Central memory CD8-positive, alpha-beta T cell (primary cell): ENCODE data around the gene PDLIM5.
"Not testable (repeated sequence)": the region's sequence is repeated elsewhere in the genome, so short reads cannot be mapped to it uniquely, and the experiment has no call there.

Experiments
- ATAC-seq: fragments of 150-1000 bp; cut with Tn5 transposase; replicated peaks from 2 replicates; pipeline ENCODE4 v1.10.0; 2022; ENCODE audit warnings: mild to moderate bottlenecking, moderate FRiP score, moderate number of reproducible peaks; ENCODE audit not compliant: poor library complexity, severe bottlenecking; ENCODE audit errors: extremely low read depth
- DNase-seq, 2 donors: peaks; one replicate each; pipeline ENCODE4 v3.0.0; 2021; ENCODE audit warnings: low spot score in 2 of 2
- H3K27ac Mint-ChIP-seq: one replicate; pipeline ENCODE4 v1.8.0; 2022; ENCODE audit warnings: low read depth, mild to moderate bottlenecking, moderate library complexity, mixed read lengths
- H3K27me3 Mint-ChIP-seq: one replicate; pipeline ENCODE4 v1.8.0; 2022; ENCODE audit warnings: mixed read lengths
- H3K36me3 Mint-ChIP-seq: one replicate; pipeline ENCODE4 v1.8.0; 2022; ENCODE audit warnings: mild to moderate bottlenecking, moderate library complexity, mixed read lengths; ENCODE audit not compliant: insufficient read depth
- H3K4me1 Mint-ChIP-seq: one replicate; pipeline ENCODE4 v1.8.0; 2022; ENCODE audit warnings: mixed read lengths
- H3K4me3 Mint-ChIP-seq: one replicate; pipeline ENCODE4 v1.8.0; 2022; ENCODE audit warnings: mild to moderate bottlenecking, moderate library complexity, mixed read lengths
- H3K9me3 Mint-ChIP-seq: one replicate; pipeline ENCODE4 v1.8.0; 2022; ENCODE audit warnings: mixed read lengths

The PDLIM5 gene

DNA sequence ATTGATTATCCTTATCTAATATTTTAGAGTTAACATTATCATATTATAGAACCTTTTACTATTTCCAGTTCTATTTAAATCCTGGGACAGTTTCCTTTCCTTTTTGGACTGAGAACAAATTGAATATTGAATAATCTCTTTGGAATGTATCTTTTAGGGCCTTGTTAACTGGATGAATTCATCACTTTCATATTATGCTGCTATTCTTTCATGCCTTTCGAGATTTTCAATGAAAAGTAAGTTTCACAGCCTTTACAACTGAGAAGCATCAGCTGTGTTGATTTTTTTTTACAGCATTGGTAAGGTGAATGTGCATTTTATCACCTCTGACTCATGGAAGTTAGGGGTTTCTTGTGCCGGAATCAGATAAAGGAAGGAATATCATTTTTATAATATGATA is 39.6 kb downstream of the PDLIM5 start:
- no peaks in the 10 kb centered on the region for H3K27me3 Mint-ChIP-seq
- no peaks in the 10 kb centered on the region for H3K9me3 Mint-ChIP-seq
- DNase-seq (no peak), ATAC-seq (no peak)
- H3K4me1 Mint-ChIP-seq = no peaks in the 10 kb centered on the region
- H3K36me3 Mint-ChIP-seq = no peaks in the 10 kb centered on the region
- no peak overlapping the region for H3K27ac Mint-ChIP-seq
- no peak overlapping the region for H3K4me3 Mint-ChIP-seq

DNA sequence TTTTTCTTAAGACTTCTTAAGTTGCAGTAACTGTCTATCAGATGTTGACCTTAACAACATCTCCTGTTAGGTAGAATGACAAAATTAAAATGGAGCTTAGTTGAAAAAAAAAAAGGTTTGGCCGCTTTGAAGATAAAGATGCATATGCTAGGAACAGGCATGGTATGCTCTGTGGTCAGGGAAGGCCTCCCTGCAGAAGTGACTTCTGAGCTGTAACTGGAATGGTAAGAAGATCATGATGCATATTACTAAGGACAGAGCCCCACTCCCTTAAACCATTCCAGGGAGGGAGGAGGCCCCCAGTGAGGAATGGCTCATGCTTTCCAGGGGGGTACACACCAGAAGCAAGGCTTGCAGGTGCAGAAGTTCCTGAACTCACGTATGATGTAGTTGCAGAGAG is 43.7 kb downstream of the PDLIM5 start:
- Mint-ChIP-seq H3K27ac (no peak overlapping the region), H3K36me3 (no peaks in the 10 kb centered on the region), H3K27me3 (no peaks in the 10 kb centered on the region), H3K4me3 (no peak overlapping the region), H3K4me1 (no peaks in the 10 kb centered on the region), H3K9me3 (no peaks in the 10 kb centered on the region)
- DNase-seq = no peak
- ATAC-seq = no peak

GRCh38 chr4:94497690-94498089 is 45.9 kb downstream of the PDLIM5 start:
- no peaks in the 10 kb centered on the region for H3K4me1 Mint-ChIP-seq

DNA sequence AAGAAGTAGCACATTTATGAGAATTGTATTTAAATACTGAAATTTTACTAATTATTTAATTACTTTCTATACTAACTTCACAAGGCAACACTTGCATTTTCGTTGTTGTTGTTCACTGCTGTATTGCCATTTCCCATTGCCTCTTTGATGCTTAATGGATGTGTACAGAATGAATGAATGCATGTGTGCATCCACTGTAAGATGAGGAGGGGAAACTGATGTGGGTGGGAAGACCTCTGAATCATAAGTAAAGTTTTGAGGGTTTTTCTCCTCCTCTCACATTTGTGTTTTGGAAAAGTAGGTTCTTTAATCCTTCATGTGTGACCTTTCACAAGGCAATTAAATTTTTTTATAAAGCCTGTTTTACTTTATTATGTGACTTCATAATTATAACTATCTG is 46.8 kb downstream of the PDLIM5 start:
- Mint-ChIP-seq H3K27ac (no peak overlapping the region), H3K27me3 (no peaks in the 10 kb centered on the region), H3K4me1 (no peaks in the 10 kb centered on the region), H3K9me3 (no peaks in the 10 kb centered on the region), H3K36me3 (no peaks in the 10 kb centered on the region), H3K4me3 (no peak overlapping the region)
- ATAC-seq (no peak), DNase-seq (no peak)

More at GRCh38 chr4:94497690-94498089, 45.9 kb downstream of the PDLIM5 start:
- no peak for DNase-seq
- ATAC-seq = no peak
- H3K9me3 Mint-ChIP-seq = no peaks in the 10 kb centered on the region
- no peak overlapping the region for H3K27ac Mint-ChIP-seq
- no peaks in the 10 kb centered on the region for H3K36me3 Mint-ChIP-seq
- H3K27me3 Mint-ChIP-seq = no peaks in the 10 kb centered on the region
- no peak overlapping the region for H3K4me3 Mint-ChIP-seq

DNA sequence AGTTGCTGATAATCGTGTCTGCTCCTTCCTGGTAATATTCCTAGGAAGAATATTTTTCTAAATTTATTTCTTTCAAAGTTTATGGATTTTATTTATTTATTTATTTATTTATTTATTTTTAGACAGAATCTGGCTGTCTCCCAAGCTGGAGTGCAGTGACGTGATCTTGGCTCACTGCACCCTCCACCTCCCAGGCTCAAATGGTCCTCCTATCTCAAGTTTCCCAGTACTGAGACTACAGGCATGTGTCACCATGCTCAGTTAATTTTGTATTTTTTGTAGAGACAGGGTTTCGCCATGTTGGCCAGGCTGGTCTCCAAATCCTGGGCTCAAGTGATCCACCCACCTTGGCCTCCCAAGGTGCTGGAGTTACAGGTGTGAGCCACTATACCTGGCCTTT is 48.9 kb downstream of the PDLIM5 start:
- DNase-seq = no peak

DNA sequence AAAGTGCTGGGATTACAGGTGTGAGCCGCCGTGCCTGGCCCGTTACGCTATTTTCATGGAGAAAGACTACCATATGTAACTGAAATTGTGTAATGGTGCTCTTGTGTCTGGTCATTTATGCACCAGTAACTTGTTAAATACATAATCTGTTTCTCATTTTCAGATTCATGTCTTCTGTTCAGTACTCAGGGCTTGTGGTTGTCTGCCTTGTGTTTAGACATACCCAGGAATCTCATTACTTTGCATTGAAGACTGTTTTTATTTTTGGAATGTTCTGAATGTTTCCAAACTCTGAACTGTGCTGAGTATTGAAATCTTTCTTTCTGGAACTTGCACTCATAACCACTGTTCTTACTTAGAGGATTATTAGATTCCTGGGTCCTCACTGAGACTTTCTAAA is 52.8 kb downstream of the PDLIM5 start:
- H3K36me3 Mint-ChIP-seq = no peaks in the 10 kb centered on the region
- no peak overlapping the region for H3K4me3 Mint-ChIP-seq

More for the DNA sequence above, 48.9 kb downstream of the PDLIM5 start:
- Mint-ChIP-seq H3K9me3 (no peaks in the 10 kb centered on the region), H3K4me1 (no peaks in the 10 kb centered on the region), H3K4me3 (no peak overlapping the region), H3K27ac (no peak overlapping the region), H3K36me3 (no peaks in the 10 kb centered on the region), H3K27me3 (no peaks in the 10 kb centered on the region)
- no peak for ATAC-seq

GRCh38 chr4:94506822-94507221 is 55.1 kb downstream of the PDLIM5 start:
- no peaks in the 10 kb centered on the region for H3K9me3 Mint-ChIP-seq

More for the DNA sequence above, 52.8 kb downstream of the PDLIM5 start:
- Mint-ChIP-seq H3K9me3 (no peaks in the 10 kb centered on the region), H3K4me1 (no peaks in the 10 kb centered on the region), H3K27ac (no peak overlapping the region), H3K27me3 (no peaks in the 10 kb centered on the region)
- ATAC-seq = no peak
- no peak for DNase-seq

DNA sequence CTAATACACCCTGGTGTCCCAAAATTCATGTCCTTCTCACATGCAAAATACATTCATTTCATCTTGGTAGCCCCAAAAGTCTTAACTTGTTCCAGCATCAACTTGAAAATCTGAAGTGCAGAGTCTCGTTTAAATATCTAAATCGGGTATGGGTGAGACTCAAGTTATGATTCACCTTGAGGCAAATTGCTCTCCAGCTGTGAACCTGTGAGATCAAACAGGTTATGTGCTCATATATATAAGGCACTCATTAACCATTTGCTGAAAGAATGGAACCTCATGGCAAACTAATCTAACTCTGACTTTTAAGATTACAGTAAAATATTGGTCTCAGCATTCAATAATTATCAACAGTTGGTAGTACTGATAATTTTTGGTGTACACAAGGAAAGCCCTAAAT is 55.5 kb downstream of the PDLIM5 start:
- H3K4me1 Mint-ChIP-seq = no peaks in the 10 kb centered on the region

More at GRCh38 chr4:94506822-94507221, 55.1 kb downstream of the PDLIM5 start:
- no peak for ATAC-seq
- no peaks in the 10 kb centered on the region for H3K4me1 Mint-ChIP-seq
- H3K27ac Mint-ChIP-seq = no peak overlapping the region
- DNase-seq = no peak
- no peaks in the 10 kb centered on the region for H3K36me3 Mint-ChIP-seq
- no peaks in the 10 kb centered on the region for H3K27me3 Mint-ChIP-seq
- no peak overlapping the region for H3K4me3 Mint-ChIP-seq

DNA sequence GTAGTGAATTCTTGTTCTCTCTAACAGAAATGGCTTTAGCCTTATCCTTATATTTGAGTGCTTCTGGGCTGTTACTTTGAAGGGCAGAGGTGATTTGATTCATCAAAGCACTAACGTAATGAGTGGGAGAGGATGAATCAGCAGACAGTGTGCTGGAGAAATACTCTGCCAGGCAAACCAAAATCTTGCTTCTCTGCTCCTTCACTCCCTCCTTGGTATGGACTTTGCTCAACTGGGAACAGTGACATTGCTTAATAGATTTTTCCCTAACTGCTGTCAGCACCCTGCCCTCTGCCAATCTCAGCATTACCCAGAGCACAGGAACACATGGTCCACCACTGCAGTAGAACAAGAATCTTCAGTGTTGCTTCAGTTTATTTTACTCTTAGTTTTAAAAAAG is 56.0 kb downstream of the PDLIM5 start:
- no peaks in the 10 kb centered on the region for H3K27me3 Mint-ChIP-seq
- H3K4me3 Mint-ChIP-seq = no peak overlapping the region
- ATAC-seq (no peak), DNase-seq (no peak)
- no peak overlapping the region for H3K27ac Mint-ChIP-seq
- H3K9me3 Mint-ChIP-seq = no peaks in the 10 kb centered on the region
- H3K4me1 Mint-ChIP-seq = no peaks in the 10 kb centered on the region
- H3K36me3 Mint-ChIP-seq = no peaks in the 10 kb centered on the region

More for the DNA sequence above, 55.5 kb downstream of the PDLIM5 start:
- H3K4me3 Mint-ChIP-seq = no peak overlapping the region
- H3K9me3 Mint-ChIP-seq = no peaks in the 10 kb centered on the region
- H3K36me3 Mint-ChIP-seq = no peaks in the 10 kb centered on the region
- H3K27me3 Mint-ChIP-seq = no peaks in the 10 kb centered on the region
- no peak for DNase-seq
- no peak overlapping the region for H3K27ac Mint-ChIP-seq
- ATAC-seq = no peak

DNA sequence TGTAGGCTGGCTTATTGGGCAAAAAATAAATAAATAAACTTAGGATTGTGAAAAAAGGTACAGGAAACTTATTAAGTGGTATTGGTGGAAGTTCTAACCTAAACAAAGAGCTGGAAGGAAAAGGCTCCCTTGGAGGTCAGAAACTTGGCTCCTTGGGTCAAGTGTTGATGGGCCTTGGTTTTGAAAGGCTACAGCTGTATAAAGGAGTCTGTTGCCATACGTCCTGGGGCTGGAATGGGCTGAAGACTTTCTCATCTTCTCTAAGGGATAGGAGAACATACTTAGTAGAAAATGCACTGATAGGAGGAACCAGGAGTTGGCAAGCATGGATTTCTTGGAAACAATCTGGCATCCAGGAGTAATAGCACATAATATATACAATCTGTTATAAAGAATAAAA is 56.6 kb downstream of the PDLIM5 start:
- Mint-ChIP-seq H3K9me3 (no peaks in the 10 kb centered on the region), H3K27ac (no peak overlapping the region), H3K27me3 (no peaks in the 10 kb centered on the region), H3K36me3 (no peaks in the 10 kb centered on the region), H3K4me3 (no peak overlapping the region), H3K4me1 (peaks cover under 1% of the 10 kb centered on the region)
- ATAC-seq = no peak
- no peak for DNase-seq

DNA sequence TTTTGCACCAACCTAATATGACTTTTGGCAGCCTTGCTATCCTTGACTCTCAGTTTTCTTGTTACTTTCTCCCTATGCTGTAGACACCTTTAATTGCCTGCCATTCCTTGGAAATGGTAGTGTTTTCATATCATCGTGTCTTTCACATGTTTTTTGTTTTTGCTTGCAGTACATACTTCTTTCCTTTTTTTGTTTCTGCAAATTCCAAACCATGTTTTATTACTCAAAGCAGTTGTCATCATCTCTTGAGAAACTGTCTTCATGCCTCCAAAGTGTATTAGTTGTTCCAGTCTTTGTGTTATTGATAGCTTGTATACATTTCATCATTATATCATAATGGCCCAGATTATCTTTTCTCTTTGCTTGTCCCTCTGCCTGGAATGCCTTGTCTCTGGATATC is 57.1 kb downstream of the PDLIM5 start:
- DNase-seq (no peak), ATAC-seq (no peak)
- Mint-ChIP-seq H3K27ac (no peak overlapping the region), H3K36me3 (no peaks in the 10 kb centered on the region), H3K9me3 (no peaks in the 10 kb centered on the region), H3K27me3 (no peaks in the 10 kb centered on the region), H3K4me3 (no peak overlapping the region), H3K4me1 (peaks cover 6% of the 10 kb centered on the region)

DNA sequence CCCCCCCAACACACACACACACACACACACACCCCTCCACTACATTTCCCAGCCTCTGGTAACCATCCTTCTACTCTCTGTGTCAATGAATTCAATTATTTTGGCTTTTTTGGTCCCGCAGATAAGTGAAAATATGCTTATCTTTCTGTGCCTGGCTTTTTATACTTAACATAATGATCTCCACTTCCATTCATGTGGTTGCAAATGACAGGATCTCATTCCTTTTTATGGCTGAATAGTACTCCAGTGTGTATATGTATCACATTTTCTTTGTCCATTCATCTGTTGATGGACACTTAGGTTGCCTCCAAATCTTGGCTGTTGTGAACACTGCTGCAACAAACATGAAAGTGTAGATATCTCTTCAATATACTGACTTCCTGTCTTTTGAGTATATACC is 59.8 kb downstream of the PDLIM5 start:
- Mint-ChIP-seq H3K27me3 (no peaks in the 10 kb centered on the region), H3K27ac (no peak overlapping the region), H3K36me3 (no peaks in the 10 kb centered on the region), H3K9me3 (no peaks in the 10 kb centered on the region), H3K4me1 (peaks cover 6% of the 10 kb centered on the region), H3K4me3 (no peak overlapping the region)
- ATAC-seq = no peak
- no peak for DNase-seq

- H3K4me3 Mint-ChIP-seq = not testable (repeated sequence)
Measured at GRCh38 chr4:94513532-94513931, 61.8 kb downstream of the PDLIM5 start.

DNA sequence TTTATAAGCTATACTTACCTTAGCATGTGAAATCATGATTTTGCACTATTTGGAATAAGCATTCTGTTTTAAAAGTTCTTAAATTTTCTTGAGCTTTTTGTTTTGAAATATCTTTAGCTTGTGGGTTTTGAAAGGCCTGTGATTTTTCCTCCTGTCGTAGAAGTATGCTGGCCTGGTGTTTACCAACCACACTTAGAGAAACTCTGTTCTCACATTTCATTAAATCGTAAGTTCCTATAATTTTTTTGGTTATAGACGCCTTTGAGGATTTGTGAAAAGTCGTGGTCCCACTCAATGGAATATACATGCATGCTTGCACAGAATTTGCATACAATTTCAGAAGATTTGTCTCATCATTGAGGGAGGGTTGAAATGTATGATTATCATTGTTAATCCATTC is 63.6 kb downstream of the PDLIM5 start:
- Mint-ChIP-seq H3K4me1 (peaks cover 20% of the 10 kb centered on the region), H3K27me3 (no peaks in the 10 kb centered on the region), H3K9me3 (no peaks in the 10 kb centered on the region), H3K27ac (no peak overlapping the region), H3K4me3 (no peak overlapping the region), H3K36me3 (no peaks in the 10 kb centered on the region)
- no peak for ATAC-seq
- no peak for DNase-seq

More at GRCh38 chr4:94513532-94513931, 61.8 kb downstream of the PDLIM5 start:
- H3K9me3 Mint-ChIP-seq, H3K27me3 Mint-ChIP-seq, H3K27ac Mint-ChIP-seq, H3K36me3 Mint-ChIP-seq, DNase-seq, ATAC-seq, H3K4me1 Mint-ChIP-seq: not testable (repeated sequence)
